LNCaP clone FGC (cell line): ENCODE results near the gene ZDHHC22.
A peak's percentile ranks its signal among the peaks of the same experiment; 100 is the strongest.

Experiments
- DNase-seq: peaks from one replicate; pipeline ENCODE4 v3.0.0-alpha.2; 2011; ENCODE audit warnings: low read depth
- H3K4me3 ChIP-seq: 2 replicates; pipeline ENCODE4 v1.5.1; 2011; ENCODE audit warnings: mild to moderate bottlenecking, low read depth, low read length, control low read depth
- TF ChIP-seq, protein P1 (sequence below): IDR thresholded peaks from 2 replicates; pipeline ENCODE4 v1.5.1; 2012; ENCODE audit warnings: mild to moderate bottlenecking; ENCODE audit not compliant: control insufficient read depth, insufficient read depth; ENCODE audit errors: extremely low read depth

ZDHHC22 gene

DNA sequence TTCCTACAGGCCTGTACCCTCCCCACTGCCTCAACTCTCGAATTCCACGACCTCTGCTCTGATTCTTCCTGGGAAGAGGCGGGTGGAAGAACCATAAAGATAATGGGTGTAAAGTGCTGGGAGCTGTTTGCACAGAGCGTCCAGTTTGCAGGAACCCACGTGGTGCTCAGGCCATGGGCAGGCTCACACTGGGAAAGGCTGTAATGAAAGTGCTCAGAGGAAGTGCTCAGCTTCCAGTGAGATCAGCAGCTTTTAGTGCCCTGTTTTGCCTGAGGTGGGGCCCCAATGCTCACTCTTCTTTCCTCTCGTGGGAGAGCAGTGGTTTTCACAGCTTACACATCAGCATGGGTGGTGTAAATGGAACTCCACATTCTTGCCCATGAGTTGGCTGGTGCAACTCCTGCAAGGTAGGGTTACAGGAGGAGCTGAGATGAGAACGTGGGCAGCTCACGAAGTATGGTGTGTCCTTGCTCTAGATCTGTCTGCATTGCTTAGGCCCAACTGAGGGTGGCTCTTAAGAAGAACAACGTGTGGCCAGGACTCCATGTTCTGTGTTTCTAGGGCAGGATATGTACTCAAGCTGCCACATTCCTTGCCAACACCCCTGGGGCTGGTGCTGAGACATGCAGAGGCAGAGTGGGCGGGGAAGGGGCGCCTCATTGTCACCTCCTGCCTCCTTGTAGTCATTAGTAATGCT is 43.0 kb upstream of the ZDHHC22 start:
- TF ChIP-seq, protein P1, sequence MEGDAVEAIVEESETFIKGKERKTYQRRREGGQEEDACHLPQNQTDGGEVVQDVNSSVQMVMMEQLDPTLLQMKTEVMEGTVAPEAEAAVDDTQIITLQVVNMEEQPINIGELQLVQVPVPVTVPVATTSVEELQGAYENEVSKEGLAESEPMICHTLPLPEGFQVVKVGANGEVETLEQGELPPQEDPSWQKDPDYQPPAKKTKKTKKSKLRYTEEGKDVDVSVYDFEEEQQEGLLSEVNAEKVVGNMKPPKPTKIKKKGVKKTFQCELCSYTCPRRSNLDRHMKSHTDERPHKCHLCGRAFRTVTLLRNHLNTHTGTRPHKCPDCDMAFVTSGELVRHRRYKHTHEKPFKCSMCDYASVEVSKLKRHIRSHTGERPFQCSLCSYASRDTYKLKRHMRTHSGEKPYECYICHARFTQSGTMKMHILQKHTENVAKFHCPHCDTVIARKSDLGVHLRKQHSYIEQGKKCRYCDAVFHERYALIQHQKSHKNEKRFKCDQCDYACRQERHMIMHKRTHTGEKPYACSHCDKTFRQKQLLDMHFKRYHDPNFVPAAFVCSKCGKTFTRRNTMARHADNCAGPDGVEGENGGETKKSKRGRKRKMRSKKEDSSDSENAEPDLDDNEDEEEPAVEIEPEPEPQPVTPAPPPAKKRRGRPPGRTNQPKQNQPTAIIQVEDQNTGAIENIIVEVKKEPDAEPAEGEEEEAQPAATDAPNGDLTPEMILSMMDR, result no peak
- DNase-seq, result no peak
- H3K4me3 ChIP-seq, result no peak overlapping the region

DNA sequence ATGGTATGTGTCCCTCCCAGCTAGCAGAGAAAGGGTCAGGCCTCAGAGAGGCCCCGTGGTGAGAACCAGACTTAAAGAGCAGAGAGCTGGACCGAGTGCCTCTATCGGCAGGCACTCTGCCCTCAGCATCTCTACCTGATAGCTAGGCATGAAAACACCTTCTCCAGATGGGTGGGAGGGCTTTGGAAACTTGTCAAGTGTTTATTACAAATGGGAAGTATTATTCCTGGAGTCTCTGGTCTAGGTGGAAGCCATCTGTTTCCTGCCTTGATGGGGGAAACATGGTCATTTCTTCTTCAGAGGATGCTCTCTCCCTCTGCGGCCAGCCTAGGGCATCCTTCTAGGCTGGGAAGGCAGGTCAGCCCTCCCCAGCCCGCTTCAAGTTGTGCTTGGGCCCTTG is 42.3 kb upstream of the ZDHHC22 start:
- DNase-seq, result no peak
- H3K4me3 ChIP-seq, result no peak overlapping the region

DNA sequence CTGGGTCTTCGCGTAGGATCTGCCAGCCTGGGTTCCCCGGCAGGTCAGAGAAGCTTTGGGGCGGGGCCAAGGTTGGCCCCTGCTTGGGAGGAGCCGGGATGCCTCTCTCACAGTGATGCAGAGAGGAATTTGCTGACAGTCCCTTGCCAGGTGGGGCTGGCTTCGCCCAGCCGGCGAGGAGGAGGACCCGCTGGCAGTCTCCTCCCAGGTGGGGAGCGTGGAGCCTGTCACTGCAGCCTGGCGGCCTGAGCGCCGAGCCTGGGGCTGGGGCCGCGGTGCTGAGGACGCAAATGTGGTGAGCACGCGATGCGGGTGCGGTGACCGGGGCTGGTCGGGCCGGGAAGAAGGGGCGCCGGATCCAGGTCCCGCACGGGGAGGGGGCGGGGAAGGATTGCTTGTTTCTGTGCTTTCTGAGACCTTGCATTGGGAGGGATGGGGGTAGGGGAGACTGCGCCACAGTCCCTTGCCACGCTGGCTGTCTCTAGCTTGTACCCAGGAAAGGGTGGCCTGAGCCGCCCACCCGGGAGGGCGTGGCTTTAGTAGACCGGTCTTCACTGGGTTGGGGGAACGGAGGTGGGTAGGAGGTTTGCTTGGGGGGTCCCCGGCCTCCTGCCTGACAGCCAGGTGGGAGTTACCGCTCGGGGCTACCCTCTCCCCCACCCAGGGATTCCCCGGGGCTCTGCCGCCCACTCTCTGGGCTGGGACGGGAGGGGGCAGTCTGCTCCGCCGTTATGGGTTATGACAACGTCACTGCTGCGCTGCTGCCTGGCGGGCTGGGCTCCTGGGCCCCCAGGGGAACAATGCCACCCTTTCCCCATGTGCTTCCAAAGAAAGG is 40.2 kb upstream of the ZDHHC22 start, which contains the start of gene TMEM63C:
Gene TMEM63C, plus strand, starts transcription at position 196 of the 835 bp plus-strand sequence. CDS start 37,016 bp downstream, outside the sequence.
- TF ChIP-seq, protein P1, result 0 out of 2 replicates have a peak, but pooled peaks have one; percentile 6
- peak within 1 kb of the TSS; percentile 91 for H3K4me3 ChIP-seq
- peak; percentile 91 for DNase-seq

More for the DNA sequence above, 42.3 kb upstream of the ZDHHC22 start:
- TF ChIP-seq, protein P1, result no peak

DNA sequence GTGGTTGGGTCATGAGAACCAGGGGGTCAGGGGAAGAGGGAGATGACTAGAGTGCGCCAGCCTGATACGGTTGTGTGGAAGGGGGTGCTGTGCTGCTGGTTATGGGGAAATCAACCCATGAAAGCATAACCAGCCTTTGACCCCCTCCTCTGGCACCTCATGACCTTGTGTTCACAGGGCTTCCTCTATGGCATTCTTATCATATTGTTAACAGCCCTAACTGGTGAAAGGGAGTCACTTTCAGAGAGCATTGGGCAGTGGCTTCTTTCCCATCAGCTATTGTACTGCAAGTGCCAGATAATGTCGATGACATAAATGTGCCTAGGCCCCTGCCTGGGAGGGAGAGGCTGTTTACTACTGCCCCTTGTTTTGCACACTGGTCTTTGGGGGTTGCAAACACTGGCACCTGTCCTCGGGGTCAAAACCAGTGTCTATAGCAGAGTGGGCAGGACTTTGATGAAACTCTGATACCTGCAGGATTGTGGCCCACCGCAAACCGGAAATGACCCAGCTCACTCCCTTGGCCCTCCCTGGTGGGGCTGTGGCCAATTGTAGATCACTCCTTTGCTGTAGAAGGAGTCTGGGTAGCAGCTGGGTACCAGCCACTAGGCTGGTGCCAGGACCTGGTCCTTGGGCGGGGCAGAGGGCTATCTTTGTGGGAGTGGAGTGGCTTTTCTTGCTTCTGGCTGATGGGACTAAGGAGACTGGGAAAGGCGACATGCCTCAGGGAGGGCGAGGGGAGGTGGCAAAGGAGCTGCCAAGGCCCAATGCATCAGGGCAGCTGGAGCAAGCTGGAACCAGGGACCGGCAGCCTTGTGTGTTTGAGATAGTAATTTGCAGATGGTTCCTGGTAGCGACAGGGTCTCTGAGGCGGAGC is 39.4 kb upstream of the ZDHHC22 start:
- DNase-seq, result no peak
- TF ChIP-seq, protein P1, result no peak
- H3K4me3 ChIP-seq, result peak overlapping the region; percentile 91

DNA sequence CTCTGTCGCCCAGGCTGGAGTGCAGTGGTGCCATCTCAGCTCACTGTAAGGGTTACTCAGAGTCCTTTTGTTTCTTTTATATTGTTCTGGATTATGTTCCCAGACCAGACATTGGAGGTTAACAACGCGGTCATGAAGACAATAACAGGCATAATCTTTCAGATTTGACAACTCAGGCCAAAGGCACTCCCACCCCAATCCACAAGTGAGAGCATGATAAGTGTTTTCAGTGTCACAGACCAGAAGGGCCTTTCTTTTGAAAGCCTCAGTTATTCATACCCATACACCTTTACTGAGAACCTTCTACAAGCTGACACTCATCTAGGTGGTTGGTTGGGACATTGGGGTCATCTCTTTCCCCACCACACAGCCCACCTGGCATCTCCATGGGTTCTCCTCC is 37.1 kb upstream of the ZDHHC22 start:
- DNase-seq, result no peak
- no peak overlapping the region for H3K4me3 ChIP-seq
- TF ChIP-seq, protein P1, result no peak

DNA sequence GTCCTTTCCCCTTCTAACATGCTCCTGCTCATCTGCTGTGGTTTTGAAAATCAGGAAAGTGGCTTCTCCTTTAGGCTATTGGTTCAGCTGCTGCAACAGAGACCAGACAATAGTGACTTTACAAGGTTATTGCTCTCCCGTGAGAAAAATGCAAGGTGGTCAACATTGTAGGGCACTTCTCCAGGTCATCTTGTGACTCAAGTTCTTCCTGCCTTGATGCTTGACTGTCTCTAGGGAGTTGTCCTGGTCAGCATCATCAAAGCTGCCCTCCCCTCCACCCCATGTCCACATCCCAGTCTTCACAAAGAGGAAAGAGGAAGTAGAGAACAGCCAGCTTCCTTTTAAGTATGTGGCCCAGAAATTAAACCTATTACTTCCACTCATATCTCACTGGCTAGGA is 36.1 kb upstream of the ZDHHC22 start:
- DNase-seq, result no peak
- H3K4me3 ChIP-seq, result no peak overlapping the region
- TF ChIP-seq, protein P1, result no peak
